ENCODE measurements around the gene HIVEP3.

HIVEP3 gene

GRCh38 chr1:41901551-41901950, 17.2 kb downstream of the HIVEP3 start:
- no peak overlapping the region for H3K4me3 ChIP-seq (ENCODE audit: low read depth, low read length)
- TF ChIP-seq CTCF (IDR thresholded peaks at IDR 0.05; ENCODE audit: low read depth, low read length): no peak

GRCh38 chr1:41900603-41901444, 17.9 kb downstream of the HIVEP3 start:
- TF ChIP-seq CTCF (IDR thresholded peaks at IDR 0.05; ENCODE audit: low read depth, low read length): no peak
- H3K4me3 ChIP-seq (ENCODE audit: low read depth, low read length): no peak overlapping the region

- no peak overlapping the region for H3K4me3 ChIP-seq (ENCODE audit: low read depth, low read length)
These were observed 20.5 kb downstream of the HIVEP3 start for GRCh38 chr1:41898191-41898713.

GRCh38 chr1:41895552-41895951, 23.2 kb downstream of the HIVEP3 start:
- no peak for TF ChIP-seq CTCF (IDR thresholded peaks at IDR 0.05; ENCODE audit: low read depth, low read length)

More at GRCh38 chr1:41898191-41898713, 20.5 kb downstream of the HIVEP3 start:
- TF ChIP-seq CTCF (IDR thresholded peaks at IDR 0.05; ENCODE audit: low read depth, low read length): no peak

GRCh38 chr1:41894808-41895483, 23.8 kb downstream of the HIVEP3 start:
- no peak for TF ChIP-seq CTCF (IDR thresholded peaks at IDR 0.05; ENCODE audit: low read depth, low read length)
- no peak overlapping the region for H3K4me3 ChIP-seq (ENCODE audit: low read depth, low read length)

More at GRCh38 chr1:41895552-41895951, 23.2 kb downstream of the HIVEP3 start:
- H3K4me3 ChIP-seq (ENCODE audit: low read depth, low read length): no peak overlapping the region

GRCh38 chr1:41894101-41894807, 24.5 kb downstream of the HIVEP3 start:
- no peak overlapping the region for H3K4me3 ChIP-seq (ENCODE audit: low read depth, low read length)
- TF ChIP-seq CTCF (IDR thresholded peaks at IDR 0.05; ENCODE audit: low read depth, low read length): no peak

All from WI38 (cell line).